ENCODE data around the gene GFOD1. TPM values are rescaled to one million over a fixed set of nuclear protein-coding genes. Genes with fewer than 3 reads are reported as not detected.

Gene GFOD1
- total RNA-seq, 1 experiment from 2014 or later = 8.8 TPM

DNA sequence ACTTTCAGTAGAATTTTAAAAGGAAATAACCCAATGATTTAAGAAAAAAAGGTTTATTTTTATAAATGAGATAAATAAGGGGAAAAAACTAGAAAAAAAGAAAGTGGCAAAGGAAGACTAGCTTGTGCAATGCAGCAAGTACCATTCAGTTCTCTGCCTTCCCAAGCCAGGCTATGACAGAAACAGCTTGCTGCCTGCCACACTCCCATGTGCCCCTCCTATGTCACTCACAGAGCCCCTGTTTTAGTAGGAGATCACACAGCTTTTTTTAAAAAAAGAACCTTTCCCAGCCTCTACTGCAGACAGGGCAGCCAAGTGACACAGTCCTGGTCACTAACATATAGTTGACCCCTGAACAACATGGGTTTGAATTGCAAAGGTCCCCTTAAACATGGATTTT is 172.6 kb downstream of the GFOD1 start:
- DNase-seq (ENCODE audit: low spot score) = no peak
- no peaks in the 10 kb centered on the region for H3K9me3 ChIP-seq (ENCODE audit: low read depth, low read length, poor library complexity, severe bottlenecking)
- H3K4me1 ChIP-seq (ENCODE audit: insufficient read depth, low read length, poor library complexity, severe bottlenecking) = no peaks in the 10 kb centered on the region
- H3K27ac ChIP-seq (ENCODE audit: low read depth, low read length, poor library complexity, severe bottlenecking) = no peak overlapping the region
- peaks cover 30% of the 10 kb centered on the region for H3K36me3 ChIP-seq (ENCODE audit: insufficient read depth, low read length, poor library complexity, severe bottlenecking)
- no peaks in the 10 kb centered on the region for H3K27me3 ChIP-seq (replicated peaks; ENCODE audit: insufficient read depth, low read depth, low read length, poor library complexity)
- ChIA-PET POLR2A (ENCODE audit: low non-redundant PET) (no interaction called here), CTCF (no interaction called here)
- BruUV-seq (replicated peaks) = no TSS peak
- no peak overlapping the region for H3K4me3 ChIP-seq (ENCODE audit: low read depth, low read length, poor library complexity, severe bottlenecking)
- intact Hi-C loops (cut with micrococcal nuclease; ENCODE audit: unreplicated experiment) = no loop called here
- TF ChIP-seq, protein P1, sequence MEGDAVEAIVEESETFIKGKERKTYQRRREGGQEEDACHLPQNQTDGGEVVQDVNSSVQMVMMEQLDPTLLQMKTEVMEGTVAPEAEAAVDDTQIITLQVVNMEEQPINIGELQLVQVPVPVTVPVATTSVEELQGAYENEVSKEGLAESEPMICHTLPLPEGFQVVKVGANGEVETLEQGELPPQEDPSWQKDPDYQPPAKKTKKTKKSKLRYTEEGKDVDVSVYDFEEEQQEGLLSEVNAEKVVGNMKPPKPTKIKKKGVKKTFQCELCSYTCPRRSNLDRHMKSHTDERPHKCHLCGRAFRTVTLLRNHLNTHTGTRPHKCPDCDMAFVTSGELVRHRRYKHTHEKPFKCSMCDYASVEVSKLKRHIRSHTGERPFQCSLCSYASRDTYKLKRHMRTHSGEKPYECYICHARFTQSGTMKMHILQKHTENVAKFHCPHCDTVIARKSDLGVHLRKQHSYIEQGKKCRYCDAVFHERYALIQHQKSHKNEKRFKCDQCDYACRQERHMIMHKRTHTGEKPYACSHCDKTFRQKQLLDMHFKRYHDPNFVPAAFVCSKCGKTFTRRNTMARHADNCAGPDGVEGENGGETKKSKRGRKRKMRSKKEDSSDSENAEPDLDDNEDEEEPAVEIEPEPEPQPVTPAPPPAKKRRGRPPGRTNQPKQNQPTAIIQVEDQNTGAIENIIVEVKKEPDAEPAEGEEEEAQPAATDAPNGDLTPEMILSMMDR (conservative IDR thresholded peaks at IDR 0.05; ENCODE audit: low read depth, low read length) = no peak
- TF ChIP-seq EZH2 (IDR thresholded peaks at IDR 0.05; ENCODE audit: borderline replicate concordance, low read depth, low read length, poor library complexity, severe bottlenecking) = no peak

- H3K27me3 ChIP-seq (replicated peaks; ENCODE audit: insufficient read depth, low read depth, low read length, poor library complexity) = no peaks in the 10 kb centered on the region
- ChIA-PET CTCF (no interaction called here), POLR2A (ENCODE audit: low non-redundant PET) (interaction anchor here (0.7 kb wide), 1 partner anchor 668 kb away, joined by 3 read pairs; no protein-coding TSS in a partner anchor)
- H3K27ac ChIP-seq (ENCODE audit: low read depth, low read length, poor library complexity, severe bottlenecking) = no peak overlapping the region
- H3K4me1 ChIP-seq (ENCODE audit: insufficient read depth, low read length, poor library complexity, severe bottlenecking) = no peaks in the 10 kb centered on the region
- TF ChIP-seq, protein P1 (conservative IDR thresholded peaks at IDR 0.05; ENCODE audit: low read depth, low read length) = no peak
- TF ChIP-seq EZH2 (IDR thresholded peaks at IDR 0.05; ENCODE audit: borderline replicate concordance, low read depth, low read length, poor library complexity, severe bottlenecking) = no peak
- H3K36me3 ChIP-seq (ENCODE audit: insufficient read depth, low read length, poor library complexity, severe bottlenecking) = peaks cover 24% of the 10 kb centered on the region
- H3K4me3 ChIP-seq (ENCODE audit: low read depth, low read length, poor library complexity, severe bottlenecking) = no peak overlapping the region
- intact Hi-C loops (cut with micrococcal nuclease; ENCODE audit: unreplicated experiment) = no loop called here
- no peaks in the 10 kb centered on the region for H3K9me3 ChIP-seq (ENCODE audit: low read depth, low read length, poor library complexity, severe bottlenecking)
- no TSS peak for BruUV-seq (replicated peaks)
- no peak for DNase-seq (ENCODE audit: low spot score)
Observed at GRCh38 chr6:13311155-13311554, 176.2 kb downstream of the GFOD1 start.

- peaks cover 18% of the 10 kb centered on the region for H3K36me3 ChIP-seq (ENCODE audit: insufficient read depth, low read length, poor library complexity, severe bottlenecking)
- CTCF ChIA-PET = no interaction called here
Observed at GRCh38 chr6:13308332-13308731, 179.1 kb downstream of the GFOD1 start.

More at GRCh38 chr6:13308332-13308731, 179.1 kb downstream of the GFOD1 start:
- H3K9me3 ChIP-seq (ENCODE audit: low read depth, low read length, poor library complexity, severe bottlenecking) = no peaks in the 10 kb centered on the region
- no peak overlapping the region for H3K4me3 ChIP-seq (ENCODE audit: low read depth, low read length, poor library complexity, severe bottlenecking)
- POLR2A ChIA-PET (ENCODE audit: low non-redundant PET) = no interaction called here
- intact Hi-C loops (cut with micrococcal nuclease; ENCODE audit: unreplicated experiment) = no loop called here
- H3K4me1 ChIP-seq (ENCODE audit: insufficient read depth, low read length, poor library complexity, severe bottlenecking) = peaks cover 23% of the 10 kb centered on the region
- TF ChIP-seq, protein P1 (conservative IDR thresholded peaks at IDR 0.05; ENCODE audit: low read depth, low read length) = no peak
- TF ChIP-seq EZH2 (IDR thresholded peaks at IDR 0.05; ENCODE audit: borderline replicate concordance, low read depth, low read length, poor library complexity, severe bottlenecking) = no peak
- no peak overlapping the region for H3K27ac ChIP-seq (ENCODE audit: low read depth, low read length, poor library complexity, severe bottlenecking)
- no peak for DNase-seq (ENCODE audit: low spot score)
- H3K27me3 ChIP-seq (replicated peaks; ENCODE audit: insufficient read depth, low read depth, low read length, poor library complexity) = no peaks in the 10 kb centered on the region
- BruUV-seq (replicated peaks) = no TSS peak

Other genes with a start within 250 kb of the GFOD1 start
- gene TBC1D7, start 159.1 kb downstream of the GFOD1 start, total RNA-seq (2021) = 32.1 and 34.2 TPM in 2 replicates
- gene SIRT5, start 87.0 kb upstream of the GFOD1 start, total RNA-seq (2021) = 7.6 and 9.0 TPM in 2 replicates
- gene NOL7, start 127.7 kb upstream of the GFOD1 start, total RNA-seq (2021) = 95.9 and 102 TPM in 2 replicates
- gene RANBP9, start 224.2 kb upstream of the GFOD1 start, total RNA-seq (2021) = 57.4 and 58.2 TPM in 2 replicates